ENCODE measurements around the gene BPIFB1. TPM values are rescaled to one million over a fixed set of nuclear protein-coding genes. Genes with fewer than 3 reads are reported as not detected.

BPIFB1 gene
- total and polyA plus RNA-seq, 2 of the 8 experiments (the other 6 are each of a cell fraction or from before 2014, with no cell fraction given): not detected

- H3K79me2 ChIP-seq (ENCODE audit: control insufficient read depth in 1 of 2, insufficient read depth in 2 of 2, low read length in 2 of 2): no peaks in the 10 kb centered on the region
- POLR2A ChIA-PET (ENCODE audit: partially characterized antibody): no interaction called here
- TF ChIP-seq SIRT6 (IDR thresholded peaks at IDR 0.05; ENCODE audit: low read length) (no peak), TAF1 (IDR thresholded peaks at IDR 0.05; ENCODE audit: low read depth, low read length) (no peak), EGR1 (IDR thresholded peaks at IDR 0.05; ENCODE audit: borderline replicate concordance, low read depth, low read length) (no peak), ZNF274 (IDR thresholded peaks at IDR 0.05; ENCODE audit: borderline replicate concordance, extremely low read depth, low read length) (no peak), RXRA (IDR thresholded peaks at IDR 0.05; ENCODE audit: insufficient read depth, low read depth, low read length) (no peak), ASH2L (IDR thresholded peaks at IDR 0.05; ENCODE audit: low read length) (no peak), CHD2 (IDR thresholded peaks at IDR 0.05; ENCODE audit: low read length) (no peak), MAFK (IDR thresholded peaks at IDR 0.05; ENCODE audit: low read depth, low read length) (no peak), GABPA (IDR thresholded peaks at IDR 0.05; ENCODE audit: borderline replicate concordance, insufficient read depth, low read length) (no peak), SP4 (IDR thresholded peaks at IDR 0.05; ENCODE audit: low read length) (no peak), FOSL1 (IDR thresholded peaks at IDR 0.05; ENCODE audit: insufficient read depth, low read depth, low read length) (no peak), BACH1 (IDR thresholded peaks at IDR 0.05; ENCODE audit: low read length) (no peak), SIN3A (conservative IDR thresholded peaks at IDR 0.05 in 1 of 2, IDR thresholded peaks at IDR 0.05 in 1 of 2; ENCODE audit: low read depth in 1 of 2, low read length in 2 of 2) (no peak), HDAC2 (IDR thresholded peaks at IDR 0.05; ENCODE audit: borderline replicate concordance in 1 of 2, low read depth in 2 of 2, low read length in 2 of 2) (no peak), TCF12 (IDR thresholded peaks at IDR 0.05; ENCODE audit: low read depth, low read length) (no peak)
Measured at GRCh38 chr20:33337119-33337518, 54.1 kb downstream of the BPIFB1 start.

More at GRCh38 chr20:33337119-33337518, 54.1 kb downstream of the BPIFB1 start:
- no peak overlapping the region for H4K8ac ChIP-seq (ENCODE audit: extremely low read depth, insufficient read depth, low read length)
- no peak overlapping the region for H2BK120ac ChIP-seq (replicated peaks; ENCODE audit: low read depth, low read length)
- H3K4ac ChIP-seq (replicated peaks; ENCODE audit: insufficient read length, low read depth, low read length): no peak overlapping the region
- H3K4me3 ChIP-seq (ENCODE audit: extremely low read depth in 1 of 4, insufficient read depth in 2 of 4, low read depth in 3 of 4, low read length in 4 of 4): no peak overlapping the region
- no peak overlapping the region for H2BK12ac ChIP-seq (ENCODE audit: low read depth, low read length)
- H3K36me3 ChIP-seq (ENCODE audit: control insufficient read depth in 2 of 4, insufficient read depth in 4 of 4, low read length in 3 of 4): no peaks in the 10 kb centered on the region
- no peak overlapping the region for H3K23ac ChIP-seq (ENCODE audit: insufficient read length)
- H3K27ac ChIP-seq (ENCODE audit: low read depth, low read length): no peak overlapping the region
- no peak overlapping the region for H3K9ac ChIP-seq (replicated peaks in 1 of 4; ENCODE audit: extremely low read depth in 1 of 4, low read depth in 3 of 4, low read length in 3 of 4)
- H4K20me1 ChIP-seq (replicated peaks in 1 of 2; ENCODE audit: control insufficient read depth in 1 of 2, insufficient read depth in 2 of 2, low read length in 2 of 2): peaks cover 0 to 2% of the 10 kb centered on the region in 2 experiments
- H4K91ac ChIP-seq (replicated peaks; ENCODE audit: insufficient read length, low read length): no peak overlapping the region
- no peak overlapping the region for H2BK5ac ChIP-seq (ENCODE audit: low read depth, low read length)
- no peaks in the 10 kb centered on the region for H3K9me3 ChIP-seq (ENCODE audit: insufficient read depth in 2 of 2, low read depth in 1 of 2, low read length in 1 of 2)
- CTCF ChIA-PET (ENCODE audit: partially characterized antibody): interaction anchor here (1.0 to 1.4 kb wide), 2 partner anchors 10 to 121 kb away, joined by 3 read pairs; no protein-coding TSS in a partner anchor
- H3K79me1 ChIP-seq (ENCODE audit: low read depth, low read length): no peaks in the 10 kb centered on the region
- no peak overlapping the region for H2BK15ac ChIP-seq (ENCODE audit: low read length)
- H3K14ac ChIP-seq (ENCODE audit: insufficient read length): no peak overlapping the region
- no peak overlapping the region for H2BK20ac ChIP-seq (ENCODE audit: low read length)
- no peaks in the 10 kb centered on the region for H3K27me3 ChIP-seq (replicated peaks in 1 of 4; ENCODE audit: control insufficient read depth in 3 of 4, extremely low read depth in 1 of 4, insufficient read depth in 3 of 4, low read length in 3 of 4)
- H3K18ac ChIP-seq (ENCODE audit: extremely low read depth, low read length): no peak overlapping the region
- H2AK5ac ChIP-seq (ENCODE audit: low read depth, low read length): no peak overlapping the region
- DNase-seq (ENCODE audit: low read depth in 1 of 2, low spot score in 2 of 2) (no peak), FAIRE-seq (no peak)
- H2AFZ ChIP-seq (ENCODE audit: low read length): no peak overlapping the region
- H3K23me2 ChIP-seq (ENCODE audit: low read depth, low read length): peaks cover 6% of the 10 kb centered on the region; the same call in 1 of the 2 replicates
- no peak overlapping the region for H4K5ac ChIP-seq (ENCODE audit: insufficient read length, low read depth, low read length)
- no peaks in the 10 kb centered on the region; a peak in 1 of 7 replicates for H3K4me1 ChIP-seq (replicated peaks in 1 of 4; ENCODE audit: control insufficient read depth in 3 of 4, insufficient read depth in 4 of 4, low read length in 3 of 4)
- WGBS, 2 experiments (ENCODE audit: extremely low coverage in 1 of 2, insufficient coverage in 1 of 2, insufficient read length in 1 of 2, insufficient replicate concordance in 2 of 2, low coverage in 1 of 2, low lambda C conversion rate in 2 of 2, missing lambda C conversion rate in 1 of 2): 88% methylated on average over 8 of the region's 8 CpGs; no CpG with 5 or more reads in 1 of the 2 experiments
- no peak overlapping the region for H3K4me2 ChIP-seq (ENCODE audit: insufficient read depth in 1 of 2, low read depth in 2 of 2, low read length in 2 of 2)
- no peak overlapping the region for H3K56ac ChIP-seq (replicated peaks; ENCODE audit: insufficient read length, low read depth, low read length)

All from H1 (cell line).